ENCODE results near the gene EMSY.
"Not testable (repeated sequence)": the region's sequence is repeated elsewhere in the genome, so short reads cannot be mapped to it uniquely, and the experiment has no call there.

EMSY gene

DNA sequence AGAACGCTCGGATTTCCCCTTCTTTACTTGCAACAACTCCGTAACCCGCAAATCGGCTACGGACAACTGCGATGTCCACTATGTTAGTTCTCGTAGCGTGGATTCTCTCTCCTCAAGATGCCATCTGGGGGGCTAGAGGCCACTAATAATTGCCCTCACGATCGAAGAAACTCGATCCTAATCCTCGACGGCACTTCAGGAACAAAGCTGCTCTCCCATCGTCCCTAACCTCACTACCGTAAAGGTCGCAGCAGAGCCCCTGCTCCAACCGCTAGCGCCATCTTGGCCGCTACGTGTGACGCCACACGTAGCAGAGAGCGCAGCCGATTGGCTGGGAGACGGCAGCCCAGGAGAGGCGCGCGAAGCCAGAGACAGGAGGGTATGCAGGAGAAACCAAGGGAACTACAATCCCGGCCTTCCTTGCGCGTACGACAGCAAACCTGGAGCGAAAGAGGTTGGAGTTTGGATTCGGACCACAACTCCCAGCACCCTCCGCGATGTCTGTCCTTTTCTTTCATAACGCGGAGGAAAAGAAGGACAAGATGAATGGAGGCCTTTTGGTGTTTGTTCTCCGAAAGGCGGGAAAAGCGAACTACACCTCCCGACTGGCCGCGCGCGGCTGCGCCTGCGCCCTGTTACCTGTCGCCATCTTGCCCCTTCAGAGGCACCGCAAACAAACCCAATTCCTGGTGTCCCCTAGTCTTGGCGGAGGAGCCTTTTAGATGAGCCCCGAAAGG, at the start of gene EMSY:
Gene EMSY (plus strand): TSS at position 635 of the 737 bp plus-strand sequence. CDS start 1,921 bp downstream, outside the sequence.
- no peaks in the 10 kb centered on the region for H3K27me3 ChIP-seq (ENCODE audit: insufficient read depth, poor library complexity, severe bottlenecking)
- peaks cover 3% of the 10 kb centered on the region for H3K4me1 ChIP-seq (ENCODE audit: insufficient read depth, poor library complexity, severe bottlenecking)
- no peaks in the 10 kb centered on the region for H3K9me3 ChIP-seq (ENCODE audit: severe bottlenecking)
- TF ChIP-seq CTCF (IDR thresholded peaks at IDR 0.05; ENCODE audit: poor library complexity, severe bottlenecking), result no peak
- peak; percentile 97 for DNase-seq (ENCODE audit: low spot score)
- peak within 1 kb of the TSS; percentile 63 for H3K27ac ChIP-seq (ENCODE audit: poor library complexity, severe bottlenecking)
- peak; percentile 95 for ATAC-seq (ENCODE audit: low read depth)
- H3K36me3 ChIP-seq (ENCODE audit: low read depth), result peaks cover 28% of the 10 kb centered on the region
- H3K4me3 ChIP-seq (ENCODE audit: severe bottlenecking), result peak within 1 kb of the TSS; percentile 81

- H3K4me1 ChIP-seq (ENCODE audit: insufficient read depth, poor library complexity, severe bottlenecking), result no peaks in the 10 kb centered on the region
- no peaks in the 10 kb centered on the region for H3K9me3 ChIP-seq (ENCODE audit: severe bottlenecking)
- ATAC-seq (ENCODE audit: low read depth), result no peak
- no peak overlapping the region for H3K27ac ChIP-seq (ENCODE audit: poor library complexity, severe bottlenecking)
- no peaks in the 10 kb centered on the region for H3K27me3 ChIP-seq (ENCODE audit: insufficient read depth, poor library complexity, severe bottlenecking)
- no peak overlapping the region for H3K4me3 ChIP-seq (ENCODE audit: severe bottlenecking)
- DNase-seq (ENCODE audit: low spot score), result no peak
- TF ChIP-seq CTCF (IDR thresholded peaks at IDR 0.05; ENCODE audit: poor library complexity, severe bottlenecking), result no peak
- no peaks in the 10 kb centered on the region for H3K36me3 ChIP-seq (ENCODE audit: low read depth)
Measured at GRCh38 chr11:76395296-76395695, 49.5 kb upstream of the EMSY start.

- H3K27me3 ChIP-seq (ENCODE audit: insufficient read depth, poor library complexity, severe bottlenecking), result no peaks in the 10 kb centered on the region
- no peak for TF ChIP-seq CTCF (IDR thresholded peaks at IDR 0.05; ENCODE audit: poor library complexity, severe bottlenecking)
- no peak overlapping the region for H3K4me3 ChIP-seq (ENCODE audit: severe bottlenecking)
- H3K27ac ChIP-seq (ENCODE audit: poor library complexity, severe bottlenecking), result no peak overlapping the region
- DNase-seq (ENCODE audit: low spot score) (no peak), ATAC-seq (ENCODE audit: low read depth) (no peak)
- no peaks in the 10 kb centered on the region for H3K9me3 ChIP-seq (ENCODE audit: severe bottlenecking)
- no peaks in the 10 kb centered on the region for H3K36me3 ChIP-seq (ENCODE audit: low read depth)
- no peaks in the 10 kb centered on the region for H3K4me1 ChIP-seq (ENCODE audit: insufficient read depth, poor library complexity, severe bottlenecking)
Measured at GRCh38 chr11:76397383-76397782, 47.4 kb upstream of the EMSY start.

DNA sequence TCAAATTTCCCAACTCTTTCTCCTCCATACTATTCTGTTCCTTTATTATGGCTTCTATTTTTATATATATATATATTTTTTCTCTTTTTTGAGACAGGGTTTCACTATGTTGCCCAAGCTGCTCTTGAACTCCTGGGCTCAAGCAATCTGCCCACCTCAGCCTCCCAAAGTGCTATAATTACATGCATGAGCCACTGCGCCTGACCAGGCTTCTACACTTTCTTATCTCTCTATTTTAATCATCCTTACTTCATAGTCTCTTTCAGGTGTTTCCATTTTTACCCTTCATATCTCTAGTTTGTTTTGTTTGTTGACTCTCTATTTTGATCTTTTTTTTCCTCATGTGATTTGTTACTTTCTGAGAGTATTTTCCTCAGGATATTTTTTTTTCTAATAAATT, 43.9 kb upstream of the EMSY start:
- no peak for DNase-seq (ENCODE audit: low spot score)
- no peak for ATAC-seq (ENCODE audit: low read depth)

GRCh38 chr11:76401484-76401883, 43.3 kb upstream of the EMSY start:
- not testable (repeated sequence) for H3K4me3 ChIP-seq (ENCODE audit: severe bottlenecking)

More for the DNA sequence above, 43.9 kb upstream of the EMSY start:
- Histone ChIP-seq H3K4me1 (ENCODE audit: insufficient read depth, poor library complexity, severe bottlenecking) (no peaks in the 10 kb centered on the region), H3K9me3 (ENCODE audit: severe bottlenecking) (no peaks in the 10 kb centered on the region), H3K27ac (ENCODE audit: poor library complexity, severe bottlenecking) (no peak overlapping the region), H3K4me3 (ENCODE audit: severe bottlenecking) (no peak overlapping the region), H3K27me3 (ENCODE audit: insufficient read depth, poor library complexity, severe bottlenecking) (no peaks in the 10 kb centered on the region), H3K36me3 (ENCODE audit: low read depth) (no peaks in the 10 kb centered on the region)
- TF ChIP-seq CTCF (IDR thresholded peaks at IDR 0.05; ENCODE audit: poor library complexity, severe bottlenecking), result no peak

More at GRCh38 chr11:76401484-76401883, 43.3 kb upstream of the EMSY start:
- not testable (repeated sequence) for DNase-seq (ENCODE audit: low spot score); H3K27me3 ChIP-seq (ENCODE audit: insufficient read depth, poor library complexity, severe bottlenecking); ATAC-seq (ENCODE audit: low read depth); H3K27ac ChIP-seq (ENCODE audit: poor library complexity, severe bottlenecking); H3K36me3 ChIP-seq (ENCODE audit: low read depth); H3K9me3 ChIP-seq (ENCODE audit: severe bottlenecking); H3K4me1 ChIP-seq (ENCODE audit: insufficient read depth, poor library complexity, severe bottlenecking)

Measured in RWPE2 (cell line).